Epithelial cell of proximal tubule (primary cell): ENCODE results near the gene CAMK2G. TPM values are rescaled to one million over a fixed set of nuclear protein-coding genes. Genes with fewer than 3 reads are reported as not detected.

Experiments used
- DNase-seq: peaks from one replicate; pipeline ENCODE4 v3.0.0-alpha.2; 2011; ENCODE audit warnings: low read depth
- H3K4me3 ChIP-seq: 2 replicates; pipeline ENCODE4 v1.5.1; 2011; ENCODE audit warnings: low read depth, mild to moderate bottlenecking, low read length
- total RNA-seq: library from RNA; depleted of rRNA; stranded (reverse); fragments of >200 nt; gene quantifications from 2 replicates; pipeline ENCODE4 v1.2.3, GENCODE V29; 2015
- TF ChIP-seq, protein P1 (sequence below): conservative IDR thresholded peaks from 2 replicates; pipeline ENCODE4 v1.5.1; 2012; ENCODE audit warnings: low read depth, mild to moderate bottlenecking, low read length

The CAMK2G gene
- total RNA-seq, 1 donor from 2014 or later = 15.2 TPM

DNA sequence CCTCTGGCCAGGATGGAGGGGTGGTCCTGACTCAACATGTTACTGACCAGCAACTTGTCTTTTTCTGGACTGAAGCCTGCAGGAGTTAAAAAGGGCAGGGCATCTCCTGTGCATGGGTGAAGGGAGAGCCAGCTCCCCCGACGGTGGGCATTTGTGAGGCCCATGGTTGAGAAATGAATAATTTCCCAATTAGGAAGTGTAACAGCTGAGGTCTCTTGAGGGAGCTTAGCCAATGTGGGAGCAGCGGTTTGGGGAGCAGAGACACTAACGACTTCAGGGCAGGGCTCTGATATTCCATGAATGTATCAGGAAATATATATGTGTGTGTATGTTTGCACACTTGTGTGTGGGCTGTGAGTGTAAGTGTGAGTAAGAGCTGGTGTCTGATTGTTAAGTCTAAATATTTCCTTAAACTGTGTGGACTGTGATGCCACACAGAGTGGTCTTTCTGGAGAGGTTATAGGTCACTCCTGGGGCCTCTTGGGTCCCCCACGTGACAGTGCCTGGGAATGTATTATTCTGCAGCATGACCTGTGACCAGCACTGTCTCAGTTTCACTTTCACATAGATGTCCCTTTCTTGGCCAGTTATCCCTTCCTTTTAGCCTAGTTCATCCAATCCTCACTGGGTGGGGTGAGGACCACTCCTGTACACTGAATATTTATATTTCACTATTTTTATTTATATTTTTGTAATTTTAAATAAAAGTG, 42.6 kb upstream of the CAMK2G start:
- peak overlapping the region; percentile 7 for H3K4me3 ChIP-seq
- DNase-seq = no peak
- TF ChIP-seq, protein P1, sequence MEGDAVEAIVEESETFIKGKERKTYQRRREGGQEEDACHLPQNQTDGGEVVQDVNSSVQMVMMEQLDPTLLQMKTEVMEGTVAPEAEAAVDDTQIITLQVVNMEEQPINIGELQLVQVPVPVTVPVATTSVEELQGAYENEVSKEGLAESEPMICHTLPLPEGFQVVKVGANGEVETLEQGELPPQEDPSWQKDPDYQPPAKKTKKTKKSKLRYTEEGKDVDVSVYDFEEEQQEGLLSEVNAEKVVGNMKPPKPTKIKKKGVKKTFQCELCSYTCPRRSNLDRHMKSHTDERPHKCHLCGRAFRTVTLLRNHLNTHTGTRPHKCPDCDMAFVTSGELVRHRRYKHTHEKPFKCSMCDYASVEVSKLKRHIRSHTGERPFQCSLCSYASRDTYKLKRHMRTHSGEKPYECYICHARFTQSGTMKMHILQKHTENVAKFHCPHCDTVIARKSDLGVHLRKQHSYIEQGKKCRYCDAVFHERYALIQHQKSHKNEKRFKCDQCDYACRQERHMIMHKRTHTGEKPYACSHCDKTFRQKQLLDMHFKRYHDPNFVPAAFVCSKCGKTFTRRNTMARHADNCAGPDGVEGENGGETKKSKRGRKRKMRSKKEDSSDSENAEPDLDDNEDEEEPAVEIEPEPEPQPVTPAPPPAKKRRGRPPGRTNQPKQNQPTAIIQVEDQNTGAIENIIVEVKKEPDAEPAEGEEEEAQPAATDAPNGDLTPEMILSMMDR = no peak

DNA sequence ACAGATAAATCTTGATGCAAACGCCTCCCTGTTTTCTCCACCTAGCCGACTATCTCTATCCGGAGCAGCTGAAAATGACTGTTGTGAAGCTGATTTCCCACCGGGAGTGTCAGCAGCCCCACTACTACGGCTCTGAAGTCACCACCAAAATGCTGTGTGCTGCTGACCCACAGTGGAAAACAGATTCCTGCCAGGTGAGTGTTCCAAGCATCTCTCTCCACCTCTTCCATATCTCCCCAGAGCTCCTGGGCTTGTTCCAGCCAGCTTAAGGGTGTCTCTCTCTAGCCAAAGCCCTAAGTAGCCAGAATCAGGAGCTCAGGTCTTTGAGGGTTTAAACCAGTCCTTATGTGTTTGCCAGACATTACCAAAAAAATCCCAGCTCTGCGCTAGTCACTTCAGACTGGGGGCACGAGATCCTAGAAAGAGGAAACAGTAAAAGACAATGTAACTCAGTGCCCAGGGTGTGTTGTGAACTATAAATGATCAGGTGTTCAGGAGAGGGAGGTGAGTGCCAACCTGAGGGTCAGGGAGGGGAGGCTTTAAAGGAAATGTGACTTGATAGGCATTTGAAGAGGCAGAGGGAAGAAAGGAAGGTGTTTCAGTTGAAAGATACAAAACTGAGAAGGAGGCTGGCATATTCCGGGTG, 41.0 kb upstream of the CAMK2G start:
- DNase-seq = no peak
- H3K4me3 ChIP-seq = peak overlapping the region; percentile 74

DNA sequence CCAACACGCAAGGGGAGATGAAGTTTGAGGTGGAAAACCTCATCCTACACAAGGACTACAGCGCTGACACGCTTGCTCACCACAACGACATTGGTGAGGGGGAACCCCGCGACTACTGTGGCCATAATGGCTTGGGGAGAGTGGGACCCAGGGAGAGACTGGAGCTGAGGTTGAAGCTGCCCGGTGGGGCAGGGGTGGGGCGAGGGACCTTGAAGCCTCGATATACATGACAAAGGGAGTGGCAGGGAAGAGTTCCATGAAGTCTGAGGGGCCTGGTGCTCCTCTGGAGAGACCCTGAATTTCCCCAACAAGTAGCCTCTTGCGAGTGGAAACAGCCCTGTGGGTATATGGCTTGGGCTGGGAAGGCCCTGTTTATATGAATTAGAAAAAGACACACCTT, 39.7 kb upstream of the CAMK2G start:
- TF ChIP-seq, protein P1 = no peak
- no peak for DNase-seq
- peak overlapping the region; percentile 74 for H3K4me3 ChIP-seq

More for the DNA sequence above, 41.0 kb upstream of the CAMK2G start:
- TF ChIP-seq, protein P1 = no peak

DNA sequence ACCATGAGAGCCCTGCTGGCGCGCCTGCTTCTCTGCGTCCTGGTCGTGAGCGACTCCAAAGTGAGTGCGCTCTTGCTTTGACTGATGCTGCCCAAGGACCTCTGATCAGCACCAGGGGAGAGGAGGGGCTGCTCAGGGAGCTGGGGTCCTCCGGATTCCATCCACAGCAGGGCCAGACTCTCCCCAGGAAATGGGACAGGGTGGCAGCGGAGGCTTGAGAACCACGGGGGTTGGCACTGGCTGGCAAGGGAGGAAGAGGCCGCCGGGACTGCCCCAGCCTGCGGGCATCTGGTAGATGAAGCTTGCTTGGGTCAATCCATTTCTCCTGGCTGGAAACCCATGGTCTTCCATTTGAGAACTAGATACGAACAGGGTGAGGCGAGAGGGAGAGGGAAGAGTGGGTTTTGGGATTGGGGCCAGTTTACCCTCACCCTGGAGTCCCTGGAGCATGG, 37.2 kb upstream of the CAMK2G start:
- no peak for DNase-seq
- TF ChIP-seq, protein P1 = no peak
- H3K4me3 ChIP-seq = peak overlapping the region; percentile 74

DNA sequence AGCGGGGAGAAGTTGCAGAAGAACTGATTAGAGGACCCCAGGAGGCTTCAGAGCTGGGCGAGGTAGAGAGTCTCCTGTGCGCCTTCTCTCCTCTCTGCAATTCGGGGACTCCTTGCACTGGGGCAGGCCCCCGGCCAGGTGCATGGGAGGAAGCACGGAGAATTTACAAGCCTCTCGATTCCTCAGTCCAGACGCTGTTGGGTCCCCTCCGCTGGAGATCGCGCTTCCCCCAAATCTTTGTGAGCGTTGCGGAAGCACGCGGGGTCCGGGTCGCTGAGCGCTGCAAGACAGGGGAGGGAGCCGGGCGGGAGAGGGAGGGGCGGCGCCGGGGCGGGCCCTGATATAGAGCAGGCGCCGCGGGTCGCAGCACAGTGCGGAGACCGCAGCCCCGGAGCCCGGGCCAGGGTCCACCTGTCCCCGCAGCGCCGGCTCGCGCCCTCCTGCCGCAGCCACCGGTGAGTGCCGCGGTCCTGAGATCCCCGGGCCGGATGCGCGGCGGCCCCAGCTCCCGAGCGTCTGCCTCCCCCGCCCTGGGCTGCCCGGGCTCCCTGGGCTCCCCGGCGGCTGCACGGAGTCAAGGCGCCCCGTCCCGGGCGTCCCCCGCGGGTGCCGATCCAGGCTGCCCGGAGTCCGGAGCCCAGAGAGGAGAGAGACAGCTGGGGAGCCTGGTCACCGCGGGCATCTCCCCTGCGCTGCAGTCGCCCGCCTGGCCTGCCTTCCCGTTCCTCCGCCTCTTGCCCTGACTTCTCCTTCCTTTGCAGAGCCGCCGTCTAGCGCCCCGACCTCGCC, 36.6 kb upstream of the CAMK2G start, which contains the start of gene PLAU:
TSS of gene PLAU (plus strand) at position 369 of the 789 bp plus-strand sequence. CDS start 424 bp downstream, outside the sequence.
- TF ChIP-seq, protein P1 = no peak
- H3K4me3 ChIP-seq = peak within 1 kb of the TSS; percentile 74
- DNase-seq = no peak

DNA sequence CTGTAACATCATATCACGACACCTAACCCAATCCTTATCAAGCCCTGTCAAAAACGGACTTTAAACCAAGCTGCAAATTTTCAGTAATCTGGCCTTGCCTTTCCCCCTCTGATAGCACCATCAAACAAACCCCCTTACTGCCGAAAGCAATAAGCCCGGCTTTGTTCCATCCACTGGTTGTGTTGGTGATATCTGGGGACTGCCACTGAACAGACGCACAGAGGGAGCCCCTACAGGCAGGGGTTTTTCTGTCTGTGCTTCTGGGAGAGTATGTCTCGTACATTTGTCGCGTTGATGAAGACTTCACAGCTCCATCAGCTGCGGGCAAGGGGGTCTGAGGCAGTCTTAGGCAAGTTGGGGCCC, 36.0 kb upstream of the CAMK2G start:
- TF ChIP-seq, protein P1 = peak; percentile 8
- DNase-seq = no peak

More for the DNA sequence above, 36.0 kb upstream of the CAMK2G start:
- H3K4me3 ChIP-seq = peak overlapping the region; percentile 74
